WTC11 (cell line): Measurements from ENCODE around the gene VPS33B. TPM values are rescaled to one million over a fixed set of nuclear protein-coding genes. Genes with fewer than 3 reads are reported as not detected.
A peak's percentile ranks its signal among the peaks of the same experiment; 100 is the strongest.

Source experiments
- ATF1 ChIP-seq: sonication (generic); formaldehyde crosslinking; IDR thresholded peaks from 2 replicates; pipeline ENCODE4 v1.8.1; 2023; ENCODE audit warnings: mild to moderate bottlenecking, moderate library complexity, missing genetic modification reagents
- ELF4 ChIP-seq: sonication (generic); formaldehyde crosslinking; IDR thresholded peaks from 2 replicates; pipeline ENCODE4 v1.8.1; 2022; ENCODE audit warnings: low read depth, mild to moderate bottlenecking, moderate library complexity, missing genetic modification reagents
- HMGA2 ChIP-seq: fragments of 250-450 bp; sonication (Bioruptor Pico); IDR thresholded peaks from 2 replicates; pipeline ENCODE4 v1.4.0; 2021; ENCODE audit warnings: mild to moderate bottlenecking, moderate library complexity
- KAT7 ChIP-seq: sonication (generic); formaldehyde crosslinking; IDR thresholded peaks from 2 replicates; pipeline ENCODE4 v1.8.1; 2023; ENCODE audit warnings: missing genetic modification reagents, mild to moderate bottlenecking, borderline replicate concordance
- NFATC4 ChIP-seq: fragments of 250-450 bp; sonication (Bioruptor Pico); IDR thresholded peaks from 2 replicates; pipeline ENCODE4 v1.9.0; 2021; ENCODE audit warnings: mild to moderate bottlenecking
- NFE2L1 ChIP-seq: sonication (generic); formaldehyde crosslinking; IDR thresholded peaks from 2 replicates; pipeline ENCODE4 v1.8.1; 2023; ENCODE audit warnings: missing genetic modification reagents
- NR1H2 ChIP-seq: sonication (generic); formaldehyde crosslinking; IDR thresholded peaks from 2 replicates; pipeline ENCODE4 v1.9.0; 2021; ENCODE audit warnings: mild to moderate bottlenecking, moderate library complexity, missing genetic modification reagents
- NR3C1 ChIP-seq: sonication (generic); formaldehyde crosslinking; conservative IDR thresholded peaks from 2 replicates; pipeline ENCODE4 v1.8.1; 2023; ENCODE audit warnings: low read depth, mild to moderate bottlenecking, missing genetic modification reagents
- PRRX2 ChIP-seq: fragments of 250-450 bp; sonication (Bioruptor Pico); IDR thresholded peaks from 2 replicates; pipeline ENCODE4 v1.8.0; 2021; ENCODE audit warnings: mild to moderate bottlenecking
- TP53 ChIP-seq: sonication (generic); formaldehyde crosslinking; IDR thresholded peaks from 2 replicates; pipeline ENCODE4 v1.8.1; 2023; ENCODE audit warnings: mild to moderate bottlenecking, missing genetic modification reagents
- ZNF232 ChIP-seq: sonication (generic); formaldehyde crosslinking; IDR thresholded peaks from 2 replicates; pipeline ENCODE4 v1.8.0; 2022; ENCODE audit warnings: mild to moderate bottlenecking, missing genetic modification reagents
- total RNA-seq: library from RNA; stranded (reverse); gene quantifications from 3 replicates; pipeline ENCODE4 v1.2.3, GENCODE V29; 2021
- TF ChIP-seq, protein P1 (sequence below): sonication (generic); formaldehyde crosslinking; IDR thresholded peaks from 2 replicates; pipeline ENCODE4 v1.8.0; 2022; ENCODE audit warnings: mild to moderate bottlenecking, missing genetic modification reagents
- TF ChIP-seq, protein P2 (sequence below): sonication (generic); formaldehyde crosslinking; IDR thresholded peaks from 2 replicates; pipeline ENCODE4 v1.8.1; 2023; ENCODE audit warnings: mild to moderate bottlenecking, moderate library complexity, missing genetic modification reagents
- TF ChIP-seq, protein P3 (sequence below): sonication (generic); formaldehyde crosslinking; IDR thresholded peaks from 2 replicates; pipeline ENCODE4 v1.8.0; 2022; ENCODE audit warnings: mild to moderate bottlenecking, missing genetic modification reagents
- TF ChIP-seq, protein P4 (sequence below): sonication (generic); formaldehyde crosslinking; IDR thresholded peaks from 2 replicates; pipeline ENCODE4 v1.8.1; 2023; ENCODE audit warnings: mild to moderate bottlenecking, missing genetic modification reagents, moderate library complexity
- TF ChIP-seq, protein P5 (sequence below): sonication (generic); formaldehyde crosslinking; IDR thresholded peaks from 2 replicates; pipeline ENCODE4 v1.8.0; 2023; ENCODE audit warnings: mild to moderate bottlenecking, missing genetic modification reagents
- TF ChIP-seq, protein P6 (sequence below): sonication (generic); formaldehyde crosslinking; IDR thresholded peaks from 2 replicates; pipeline ENCODE4 v1.8.0; 2023; ENCODE audit warnings: missing genetic modification reagents, mild to moderate bottlenecking, borderline replicate concordance
- TF ChIP-seq, protein P7 (sequence below): sonication (generic); formaldehyde crosslinking; IDR thresholded peaks from 2 replicates; pipeline ENCODE4 v1.8.0; 2022; ENCODE audit warnings: missing genetic modification reagents
- TF ChIP-seq, protein P8 (sequence below): sonication (generic); formaldehyde crosslinking; conservative IDR thresholded peaks from 2 replicates; pipeline ENCODE4 v1.8.1; 2023; ENCODE audit warnings: mild to moderate bottlenecking, low read depth, missing genetic modification reagents, moderate library complexity

VPS33B gene
- total RNA-seq, 1 experiment from 2014 or later = 21.1 TPM

DNA sequence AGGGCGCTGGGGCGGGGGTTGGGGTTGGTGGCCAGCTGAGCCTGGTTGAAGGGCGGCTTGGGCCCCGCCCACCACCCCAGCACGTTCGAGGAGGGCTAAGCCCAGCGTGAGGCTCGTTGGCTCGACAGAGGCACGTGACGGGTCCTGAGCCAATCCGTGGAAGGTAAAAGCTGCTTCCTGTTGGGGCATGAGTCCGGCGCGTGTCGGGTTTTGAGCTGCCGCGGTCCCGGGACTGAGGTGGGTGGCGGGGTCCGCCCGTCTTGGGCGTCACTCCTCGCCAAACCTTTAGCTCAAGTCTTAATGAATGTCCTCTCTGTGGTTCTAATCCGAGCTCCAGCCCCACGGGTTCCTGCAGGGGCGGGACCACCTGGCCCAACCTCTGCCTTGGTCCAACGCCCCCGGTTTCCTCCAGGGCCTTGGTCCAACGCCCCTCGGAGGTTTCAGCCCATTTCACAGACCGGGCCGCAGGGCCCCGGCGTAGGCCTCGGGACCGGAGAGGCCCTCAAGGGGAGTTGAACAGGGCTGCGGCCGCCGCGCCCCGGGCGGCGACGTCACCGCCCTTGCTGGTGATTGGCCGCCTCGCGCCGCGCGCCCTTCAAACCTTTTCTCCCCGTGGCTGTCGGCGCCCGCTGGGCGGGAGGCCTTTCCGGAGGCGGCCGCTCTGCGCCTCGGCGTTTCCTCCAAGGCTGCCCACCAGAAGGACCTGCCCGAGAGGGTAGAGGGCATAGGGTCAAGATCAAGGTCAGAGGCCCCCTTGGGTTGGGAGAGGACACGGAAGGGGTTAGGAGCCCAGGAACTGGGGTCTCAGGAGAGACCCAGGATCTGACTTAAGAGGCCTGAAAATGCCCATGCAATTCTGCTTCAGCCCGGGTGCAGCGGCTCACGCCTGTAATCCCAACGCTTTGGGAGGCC is 67.4 kb downstream of the VPS33B start, which contains the start of gene RCCD1 (continued):
- TF ChIP-seq, protein P1, sequence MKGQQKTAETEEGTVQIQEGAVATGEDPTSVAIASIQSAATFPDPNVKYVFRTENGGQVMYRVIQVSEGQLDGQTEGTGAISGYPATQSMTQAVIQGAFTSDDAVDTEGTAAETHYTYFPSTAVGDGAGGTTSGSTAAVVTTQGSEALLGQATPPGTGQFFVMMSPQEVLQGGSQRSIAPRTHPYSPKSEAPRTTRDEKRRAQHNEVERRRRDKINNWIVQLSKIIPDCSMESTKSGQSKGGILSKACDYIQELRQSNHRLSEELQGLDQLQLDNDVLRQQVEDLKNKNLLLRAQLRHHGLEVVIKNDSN (CRISPR knock-in tag) = peak; percentile 98
- TF ChIP-seq, protein P2, sequence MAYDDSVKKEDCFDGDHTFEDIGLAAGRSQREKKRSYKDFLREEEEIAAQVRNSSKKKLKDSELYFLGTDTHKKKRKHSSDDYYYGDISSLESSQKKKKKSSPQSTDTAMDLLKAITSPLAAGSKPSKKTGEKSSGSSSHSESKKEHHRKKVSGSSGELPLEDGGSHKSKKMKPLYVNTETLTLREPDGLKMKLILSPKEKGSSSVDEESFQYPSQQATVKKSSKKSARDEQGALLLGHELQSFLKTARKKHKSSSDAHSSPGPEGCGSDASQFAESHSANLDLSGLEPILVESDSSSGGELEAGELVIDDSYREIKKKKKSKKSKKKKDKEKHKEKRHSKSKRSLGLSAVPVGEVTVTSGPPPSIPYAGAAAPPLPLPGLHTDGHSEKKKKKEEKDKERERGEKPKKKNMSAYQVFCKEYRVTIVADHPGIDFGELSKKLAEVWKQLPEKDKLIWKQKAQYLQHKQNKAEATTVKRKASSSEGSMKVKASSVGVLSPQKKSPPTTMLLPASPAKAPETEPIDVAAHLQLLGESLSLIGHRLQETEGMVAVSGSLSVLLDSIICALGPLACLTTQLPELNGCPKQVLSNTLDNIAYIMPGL (CRISPR knock-in tag) = peak; percentile 89
- no peak for TF ChIP-seq NR1H2 (CRISPR knock-in tag)
- TF ChIP-seq NR3C1 (CRISPR knock-in tag) = no peak
- TF ChIP-seq ELF4 (CRISPR knock-in tag) = 0 out of 2 replicates have a peak, but pooled peaks have one; percentile 58
- TF ChIP-seq, protein P3, sequence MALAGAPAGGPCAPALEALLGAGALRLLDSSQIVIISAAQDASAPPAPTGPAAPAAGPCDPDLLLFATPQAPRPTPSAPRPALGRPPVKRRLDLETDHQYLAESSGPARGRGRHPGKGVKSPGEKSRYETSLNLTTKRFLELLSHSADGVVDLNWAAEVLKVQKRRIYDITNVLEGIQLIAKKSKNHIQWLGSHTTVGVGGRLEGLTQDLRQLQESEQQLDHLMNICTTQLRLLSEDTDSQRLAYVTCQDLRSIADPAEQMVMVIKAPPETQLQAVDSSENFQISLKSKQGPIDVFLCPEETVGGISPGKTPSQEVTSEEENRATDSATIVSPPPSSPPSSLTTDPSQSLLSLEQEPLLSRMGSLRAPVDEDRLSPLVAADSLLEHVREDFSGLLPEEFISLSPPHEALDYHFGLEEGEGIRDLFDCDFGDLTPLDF (CRISPR knock-in tag) = no peak
- 0 out of 2 replicates have a peak, but pooled peaks have one; percentile 70 for TF ChIP-seq ATF1 (CRISPR knock-in tag)
- TF ChIP-seq PRRX2 (CRISPR knock-in tag) = peak; percentile 61
- TF ChIP-seq NFATC4 (CRISPR knock-in tag) = no peak
- TF ChIP-seq, protein P4, sequence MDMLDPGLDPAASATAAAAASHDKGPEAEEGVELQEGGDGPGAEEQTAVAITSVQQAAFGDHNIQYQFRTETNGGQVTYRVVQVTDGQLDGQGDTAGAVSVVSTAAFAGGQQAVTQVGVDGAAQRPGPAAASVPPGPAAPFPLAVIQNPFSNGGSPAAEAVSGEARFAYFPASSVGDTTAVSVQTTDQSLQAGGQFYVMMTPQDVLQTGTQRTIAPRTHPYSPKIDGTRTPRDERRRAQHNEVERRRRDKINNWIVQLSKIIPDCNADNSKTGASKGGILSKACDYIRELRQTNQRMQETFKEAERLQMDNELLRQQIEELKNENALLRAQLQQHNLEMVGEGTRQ (CRISPR knock-in tag) = peak; percentile 98
- TF ChIP-seq, protein P5, sequence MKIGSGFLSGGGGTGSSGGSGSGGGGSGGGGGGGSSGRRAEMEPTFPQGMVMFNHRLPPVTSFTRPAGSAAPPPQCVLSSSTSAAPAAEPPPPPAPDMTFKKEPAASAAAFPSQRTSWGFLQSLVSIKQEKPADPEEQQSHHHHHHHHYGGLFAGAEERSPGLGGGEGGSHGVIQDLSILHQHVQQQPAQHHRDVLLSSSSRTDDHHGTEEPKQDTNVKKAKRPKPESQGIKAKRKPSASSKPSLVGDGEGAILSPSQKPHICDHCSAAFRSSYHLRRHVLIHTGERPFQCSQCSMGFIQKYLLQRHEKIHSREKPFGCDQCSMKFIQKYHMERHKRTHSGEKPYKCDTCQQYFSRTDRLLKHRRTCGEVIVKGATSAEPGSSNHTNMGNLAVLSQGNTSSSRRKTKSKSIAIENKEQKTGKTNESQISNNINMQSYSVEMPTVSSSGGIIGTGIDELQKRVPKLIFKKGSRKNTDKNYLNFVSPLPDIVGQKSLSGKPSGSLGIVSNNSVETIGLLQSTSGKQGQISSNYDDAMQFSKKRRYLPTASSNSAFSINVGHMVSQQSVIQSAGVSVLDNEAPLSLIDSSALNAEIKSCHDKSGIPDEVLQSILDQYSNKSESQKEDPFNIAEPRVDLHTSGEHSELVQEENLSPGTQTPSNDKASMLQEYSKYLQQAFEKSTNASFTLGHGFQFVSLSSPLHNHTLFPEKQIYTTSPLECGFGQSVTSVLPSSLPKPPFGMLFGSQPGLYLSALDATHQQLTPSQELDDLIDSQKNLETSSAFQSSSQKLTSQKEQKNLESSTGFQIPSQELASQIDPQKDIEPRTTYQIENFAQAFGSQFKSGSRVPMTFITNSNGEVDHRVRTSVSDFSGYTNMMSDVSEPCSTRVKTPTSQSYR (CRISPR knock-in tag) = no peak
- TF ChIP-seq, protein P6, sequence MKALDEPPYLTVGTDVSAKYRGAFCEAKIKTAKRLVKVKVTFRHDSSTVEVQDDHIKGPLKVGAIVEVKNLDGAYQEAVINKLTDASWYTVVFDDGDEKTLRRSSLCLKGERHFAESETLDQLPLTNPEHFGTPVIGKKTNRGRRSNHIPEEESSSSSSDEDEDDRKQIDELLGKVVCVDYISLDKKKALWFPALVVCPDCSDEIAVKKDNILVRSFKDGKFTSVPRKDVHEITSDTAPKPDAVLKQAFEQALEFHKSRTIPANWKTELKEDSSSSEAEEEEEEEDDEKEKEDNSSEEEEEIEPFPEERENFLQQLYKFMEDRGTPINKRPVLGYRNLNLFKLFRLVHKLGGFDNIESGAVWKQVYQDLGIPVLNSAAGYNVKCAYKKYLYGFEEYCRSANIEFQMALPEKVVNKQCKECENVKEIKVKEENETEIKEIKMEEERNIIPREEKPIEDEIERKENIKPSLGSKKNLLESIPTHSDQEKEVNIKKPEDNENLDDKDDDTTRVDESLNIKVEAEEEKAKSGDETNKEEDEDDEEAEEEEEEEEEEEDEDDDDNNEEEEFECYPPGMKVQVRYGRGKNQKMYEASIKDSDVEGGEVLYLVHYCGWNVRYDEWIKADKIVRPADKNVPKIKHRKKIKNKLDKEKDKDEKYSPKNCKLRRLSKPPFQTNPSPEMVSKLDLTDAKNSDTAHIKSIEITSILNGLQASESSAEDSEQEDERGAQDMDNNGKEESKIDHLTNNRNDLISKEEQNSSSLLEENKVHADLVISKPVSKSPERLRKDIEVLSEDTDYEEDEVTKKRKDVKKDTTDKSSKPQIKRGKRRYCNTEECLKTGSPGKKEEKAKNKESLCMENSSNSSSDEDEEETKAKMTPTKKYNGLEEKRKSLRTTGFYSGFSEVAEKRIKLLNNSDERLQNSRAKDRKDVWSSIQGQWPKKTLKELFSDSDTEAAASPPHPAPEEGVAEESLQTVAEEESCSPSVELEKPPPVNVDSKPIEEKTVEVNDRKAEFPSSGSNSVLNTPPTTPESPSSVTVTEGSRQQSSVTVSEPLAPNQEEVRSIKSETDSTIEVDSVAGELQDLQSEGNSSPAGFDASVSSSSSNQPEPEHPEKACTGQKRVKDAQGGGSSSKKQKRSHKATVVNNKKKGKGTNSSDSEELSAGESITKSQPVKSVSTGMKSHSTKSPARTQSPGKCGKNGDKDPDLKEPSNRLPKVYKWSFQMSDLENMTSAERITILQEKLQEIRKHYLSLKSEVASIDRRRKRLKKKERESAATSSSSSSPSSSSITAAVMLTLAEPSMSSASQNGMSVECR (CRISPR knock-in tag) = peak; percentile 86
- peak; percentile 54; the same call in 1 of the 2 replicates for TF ChIP-seq NFE2L1 (CRISPR knock-in tag)
- TF ChIP-seq, protein P7, sequence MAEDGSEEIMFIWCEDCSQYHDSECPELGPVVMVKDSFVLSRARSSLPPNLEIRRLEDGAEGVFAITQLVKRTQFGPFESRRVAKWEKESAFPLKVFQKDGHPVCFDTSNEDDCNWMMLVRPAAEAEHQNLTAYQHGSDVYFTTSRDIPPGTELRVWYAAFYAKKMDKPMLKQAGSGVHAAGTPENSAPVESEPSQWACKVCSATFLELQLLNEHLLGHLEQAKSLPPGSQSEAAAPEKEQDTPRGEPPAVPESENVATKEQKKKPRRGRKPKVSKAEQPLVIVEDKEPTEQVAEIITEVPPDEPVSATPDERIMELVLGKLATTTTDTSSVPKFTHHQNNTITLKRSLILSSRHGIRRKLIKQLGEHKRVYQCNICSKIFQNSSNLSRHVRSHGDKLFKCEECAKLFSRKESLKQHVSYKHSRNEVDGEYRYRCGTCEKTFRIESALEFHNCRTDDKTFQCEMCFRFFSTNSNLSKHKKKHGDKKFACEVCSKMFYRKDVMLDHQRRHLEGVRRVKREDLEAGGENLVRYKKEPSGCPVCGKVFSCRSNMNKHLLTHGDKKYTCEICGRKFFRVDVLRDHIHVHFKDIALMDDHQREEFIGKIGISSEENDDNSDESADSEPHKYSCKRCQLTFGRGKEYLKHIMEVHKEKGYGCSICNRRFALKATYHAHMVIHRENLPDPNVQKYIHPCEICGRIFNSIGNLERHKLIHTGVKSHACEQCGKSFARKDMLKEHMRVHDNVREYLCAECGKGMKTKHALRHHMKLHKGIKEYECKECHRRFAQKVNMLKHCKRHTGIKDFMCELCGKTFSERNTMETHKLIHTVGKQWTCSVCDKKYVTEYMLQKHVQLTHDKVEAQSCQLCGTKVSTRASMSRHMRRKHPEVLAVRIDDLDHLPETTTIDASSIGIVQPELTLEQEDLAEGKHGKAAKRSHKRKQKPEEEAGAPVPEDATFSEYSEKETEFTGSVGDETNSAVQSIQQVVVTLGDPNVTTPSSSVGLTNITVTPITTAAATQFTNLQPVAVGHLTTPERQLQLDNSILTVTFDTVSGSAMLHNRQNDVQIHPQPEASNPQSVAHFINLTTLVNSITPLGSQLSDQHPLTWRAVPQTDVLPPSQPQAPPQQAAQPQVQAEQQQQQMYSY = 0 out of 2 replicates have a peak, but pooled peaks have one; percentile 52
- TF ChIP-seq, protein P8, sequence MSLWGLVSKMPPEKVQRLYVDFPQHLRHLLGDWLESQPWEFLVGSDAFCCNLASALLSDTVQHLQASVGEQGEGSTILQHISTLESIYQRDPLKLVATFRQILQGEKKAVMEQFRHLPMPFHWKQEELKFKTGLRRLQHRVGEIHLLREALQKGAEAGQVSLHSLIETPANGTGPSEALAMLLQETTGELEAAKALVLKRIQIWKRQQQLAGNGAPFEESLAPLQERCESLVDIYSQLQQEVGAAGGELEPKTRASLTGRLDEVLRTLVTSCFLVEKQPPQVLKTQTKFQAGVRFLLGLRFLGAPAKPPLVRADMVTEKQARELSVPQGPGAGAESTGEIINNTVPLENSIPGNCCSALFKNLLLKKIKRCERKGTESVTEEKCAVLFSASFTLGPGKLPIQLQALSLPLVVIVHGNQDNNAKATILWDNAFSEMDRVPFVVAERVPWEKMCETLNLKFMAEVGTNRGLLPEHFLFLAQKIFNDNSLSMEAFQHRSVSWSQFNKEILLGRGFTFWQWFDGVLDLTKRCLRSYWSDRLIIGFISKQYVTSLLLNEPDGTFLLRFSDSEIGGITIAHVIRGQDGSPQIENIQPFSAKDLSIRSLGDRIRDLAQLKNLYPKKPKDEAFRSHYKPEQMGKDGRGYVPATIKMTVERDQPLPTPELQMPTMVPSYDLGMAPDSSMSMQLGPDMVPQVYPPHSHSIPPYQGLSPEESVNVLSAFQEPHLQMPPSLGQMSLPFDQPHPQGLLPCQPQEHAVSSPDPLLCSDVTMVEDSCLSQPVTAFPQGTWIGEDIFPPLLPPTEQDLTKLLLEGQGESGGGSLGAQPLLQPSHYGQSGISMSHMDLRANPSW = no peak
- TF ChIP-seq HMGA2 (CRISPR knock-in tag) = no peak
- no peak for TF ChIP-seq TP53 (CRISPR knock-in tag)
- no peak; the same call in 1 of the 2 replicates for TF ChIP-seq ZNF232 (CRISPR knock-in tag)
- no peak for TF ChIP-seq KAT7 (CRISPR knock-in tag)
